NT2/D1 (cell line): ENCODE results near the gene RPS6KB2.

Experiments used
- YY1 ChIP-seq: IDR thresholded peaks from 2 replicates; pipeline ENCODE4 v1.6.1; 2011; ENCODE audit not compliant: insufficient read length, insufficient read depth
- ZNF274 ChIP-seq: IDR thresholded peaks from 2 replicates; pipeline ENCODE4 v1.6.1; 2011; ENCODE audit warnings: mild to moderate bottlenecking, low read depth, low read length

- TF ChIP-seq YY1: no peak
- TF ChIP-seq ZNF274: no peak
These were observed 34.3 kb upstream of the RPS6KB2 start for GRCh38 chr11:67393990-67394389.
